ENCODE results near the gene AADACL4.

Gene AADACL4

DNA sequence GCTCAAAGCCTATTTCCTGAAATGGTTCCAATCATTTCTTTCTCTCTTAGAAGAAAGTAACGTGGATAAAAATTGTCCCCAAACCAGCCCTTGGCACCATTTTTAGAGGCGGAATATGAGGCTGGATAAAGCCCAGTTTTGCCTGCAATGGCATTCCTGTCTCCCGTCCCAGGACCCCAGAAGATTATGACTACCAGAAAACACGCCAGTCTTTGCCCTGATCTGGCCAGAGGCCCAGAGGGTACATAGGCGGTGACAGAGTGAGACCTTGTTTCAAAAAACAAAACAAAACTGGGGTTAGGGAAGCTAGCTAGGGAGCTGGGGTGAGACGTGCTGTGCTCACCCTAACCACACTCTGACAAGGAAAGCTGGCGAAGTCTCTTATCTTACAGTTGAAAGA is at the start of gene AADACL4:
AADACL4 (plus strand) TSS at position 301 of the 400 bp plus-strand sequence. CDS start 462 bp downstream, outside the sequence.
- DNase-seq (ENCODE audit: low spot score): no peak

DNA sequence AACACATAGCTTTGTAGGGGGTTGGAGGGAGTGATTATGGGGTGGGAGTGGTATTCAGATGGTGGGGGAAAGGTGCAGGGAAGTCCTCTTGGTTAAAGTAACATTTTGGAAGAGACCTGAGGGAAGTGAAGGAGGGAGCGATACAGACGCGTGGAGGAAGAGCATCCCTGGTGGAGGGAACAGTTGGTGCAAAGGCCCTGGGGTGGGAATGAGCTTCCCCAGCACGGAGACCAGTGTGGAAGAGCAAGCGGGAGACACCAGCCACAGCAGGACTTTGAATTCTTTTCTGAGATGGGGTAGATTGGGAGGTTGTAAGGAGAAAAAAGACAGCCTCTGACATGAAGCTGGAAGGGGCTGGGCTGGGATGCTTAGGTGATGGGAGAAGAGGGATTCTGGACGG is 49.4 kb upstream of the AADACL4 start:
- DNase-seq (ENCODE audit: low spot score): no peak

DNA sequence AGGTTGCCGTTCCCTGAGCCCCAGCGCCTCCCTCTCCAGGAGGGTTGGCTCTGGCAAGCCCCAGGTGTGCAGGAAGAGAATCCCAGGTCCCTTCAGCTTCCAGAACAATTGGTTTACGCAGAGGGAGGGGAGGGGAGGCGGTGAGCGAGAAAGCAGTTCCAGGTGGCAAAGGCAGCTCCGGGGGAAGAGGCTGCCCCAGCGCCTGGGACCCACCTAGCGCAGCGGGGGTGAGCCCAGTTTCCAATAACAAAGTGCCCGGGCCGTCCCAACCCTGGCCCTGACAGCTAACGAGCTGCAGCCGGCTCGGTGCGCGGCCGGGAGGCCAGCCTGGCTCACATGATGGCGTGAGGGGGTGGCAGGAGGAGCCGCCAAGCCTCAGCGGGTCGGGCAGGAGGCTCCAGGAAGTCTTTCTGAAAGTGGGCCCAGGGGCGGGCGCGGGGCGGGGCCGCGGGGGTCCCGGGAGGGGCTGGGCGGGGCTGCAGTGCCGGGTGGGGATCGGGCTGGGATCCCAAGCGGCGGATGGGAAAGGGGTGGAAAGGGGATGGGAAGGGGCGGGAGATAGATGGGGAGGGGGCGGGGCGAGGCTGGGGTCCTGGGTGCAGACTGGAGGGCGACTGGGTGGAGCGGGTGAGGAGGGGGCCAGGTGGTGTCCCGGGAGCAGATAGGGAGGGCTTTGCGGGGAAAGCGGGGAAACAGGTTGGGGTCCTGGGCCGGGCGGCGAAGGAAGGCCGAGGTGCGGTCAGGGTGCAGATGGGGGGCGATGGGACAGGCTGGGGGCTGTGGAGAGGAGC is 48.7 kb upstream of the AADACL4 start:
- DNase-seq (ENCODE audit: low spot score): no peak

DNA sequence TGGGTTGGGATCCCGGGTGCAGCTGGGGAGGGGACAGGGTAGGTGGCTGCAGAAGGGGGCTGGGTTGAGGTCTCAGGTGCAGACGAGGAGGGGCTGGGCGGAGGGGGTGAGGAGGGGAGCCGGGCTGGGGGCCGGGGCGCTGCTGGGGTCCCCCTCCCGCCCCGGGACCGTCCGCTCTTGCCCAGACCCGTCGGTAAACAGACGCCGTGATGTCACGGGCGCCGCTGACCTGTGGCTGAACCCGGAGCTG is 48.2 kb upstream of the AADACL4 start:
- no peak for DNase-seq (ENCODE audit: low spot score)

DNA sequence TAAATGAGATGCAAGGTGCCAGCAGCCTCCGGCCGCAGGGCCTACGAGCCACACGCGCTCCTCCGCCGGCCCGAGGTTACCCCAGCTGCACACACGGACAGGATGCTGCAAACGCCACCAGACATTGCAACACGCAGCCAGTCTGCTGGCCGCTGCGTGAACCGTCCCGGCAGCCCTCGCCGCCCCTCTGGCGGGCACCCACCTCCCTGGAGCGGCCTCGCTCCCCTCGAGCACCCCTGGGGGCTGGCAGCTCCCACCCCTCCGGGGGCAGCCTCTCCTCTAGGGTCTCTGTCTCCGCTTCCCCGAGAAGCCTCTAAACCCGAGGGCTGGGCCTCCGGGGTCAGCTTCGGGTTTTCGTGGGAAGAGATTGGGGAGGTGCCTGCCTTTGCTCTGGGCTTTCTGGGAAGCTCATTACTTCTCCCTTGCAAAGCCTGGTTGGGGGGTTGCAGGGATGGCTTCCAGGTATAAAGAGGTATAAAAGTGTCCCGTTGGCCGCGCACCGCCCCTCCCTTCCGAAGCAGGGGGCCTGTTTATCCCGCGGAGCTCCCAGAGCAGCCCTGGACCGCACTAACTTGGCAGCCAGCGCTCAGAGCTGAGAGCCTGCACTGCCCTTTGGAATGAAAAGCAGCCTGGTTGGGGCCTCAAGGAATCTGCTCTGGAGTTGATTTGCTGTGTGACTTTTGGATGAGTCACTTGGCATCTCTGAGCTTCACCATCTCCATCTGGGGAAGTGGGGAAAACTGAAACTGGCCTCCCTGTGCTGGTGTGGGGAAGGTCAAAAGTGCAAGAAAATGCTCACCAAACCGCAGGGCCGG is 47.7 kb upstream of the AADACL4 start:
- peak; percentile 79 for DNase-seq (ENCODE audit: low spot score)

DNA sequence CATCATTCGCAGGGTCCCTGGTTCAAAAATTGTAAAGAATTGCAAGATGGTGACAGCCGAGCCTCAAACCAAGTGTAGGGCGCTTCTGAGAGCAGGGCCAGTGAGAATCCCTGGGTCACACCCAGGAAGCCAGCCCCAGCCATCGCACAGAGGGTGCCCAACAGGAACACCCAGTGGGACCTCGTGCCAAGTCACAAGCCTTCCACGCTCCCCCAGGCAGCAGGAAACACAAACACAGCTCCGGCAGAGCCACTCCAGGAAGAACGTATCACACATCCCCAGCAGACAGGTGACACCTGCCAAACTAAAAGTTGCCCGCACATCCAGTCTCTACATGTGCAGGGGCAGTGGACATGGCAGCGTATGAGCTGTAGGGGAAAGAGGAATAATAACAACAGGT is 46.1 kb upstream of the AADACL4 start:
- DNase-seq (ENCODE audit: low spot score): no peak

DNA sequence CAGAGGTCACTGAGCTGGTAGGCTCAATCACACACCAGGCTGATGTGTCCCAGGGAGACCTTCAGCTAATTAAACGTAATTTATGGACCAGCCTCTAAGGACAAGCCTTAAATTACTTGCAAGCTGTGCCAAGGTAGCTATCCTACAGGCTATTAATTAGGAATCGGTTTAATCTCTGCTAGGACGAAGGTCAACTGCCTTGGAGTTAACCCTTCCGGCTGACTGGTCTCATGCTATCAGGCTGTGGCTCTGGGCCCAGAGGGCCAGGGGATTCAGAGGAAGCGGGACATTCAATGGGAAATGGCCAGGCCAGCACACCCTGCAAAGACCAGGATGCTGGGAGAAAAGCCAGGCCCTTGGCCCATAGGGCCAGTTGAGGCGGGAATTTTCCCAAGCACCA is 44.9 kb upstream of the AADACL4 start:
- DNase-seq (ENCODE audit: low spot score): no peak

DNA sequence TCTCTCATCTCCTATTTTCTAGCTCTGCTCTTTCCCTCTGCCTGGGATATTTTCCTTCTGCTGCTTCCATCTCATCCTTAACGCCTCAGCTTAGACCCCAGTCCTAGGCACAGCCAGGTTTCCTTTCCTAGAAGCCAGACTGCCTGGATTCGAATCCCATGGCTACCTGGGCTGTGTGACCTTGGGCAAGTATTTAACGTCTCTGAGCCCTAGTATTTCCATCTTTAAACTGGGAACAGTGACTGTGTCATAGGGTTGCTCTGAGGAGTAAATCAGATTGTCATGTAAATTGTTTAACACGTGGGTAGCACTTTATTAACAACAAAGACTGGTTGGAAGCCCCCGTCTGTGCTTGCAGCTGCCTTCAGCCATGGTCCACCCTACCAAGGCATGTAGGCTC is 44.2 kb upstream of the AADACL4 start:
- no peak for DNase-seq (ENCODE audit: low spot score)

DNA sequence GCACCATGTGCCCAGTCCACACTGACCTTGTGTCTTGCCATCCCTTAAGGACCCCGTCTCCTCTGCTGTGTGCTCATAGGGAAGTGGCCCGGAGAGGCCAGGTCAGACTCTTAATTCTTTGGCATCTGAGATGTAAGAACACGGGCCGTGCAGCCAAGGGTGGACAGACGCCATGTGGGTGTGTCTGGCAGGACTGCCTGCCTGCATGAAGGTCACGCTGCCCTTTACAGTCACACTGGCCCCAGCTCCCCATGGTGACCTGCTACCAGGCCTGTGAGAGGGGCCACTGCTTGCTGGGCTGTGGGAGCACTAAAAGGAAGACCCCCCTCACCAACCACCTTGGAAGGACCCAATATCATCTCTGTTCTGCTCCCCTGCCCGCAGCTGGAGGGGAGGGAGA is 43.5 kb upstream of the AADACL4 start:
- DNase-seq (ENCODE audit: low spot score): no peak

DNA sequence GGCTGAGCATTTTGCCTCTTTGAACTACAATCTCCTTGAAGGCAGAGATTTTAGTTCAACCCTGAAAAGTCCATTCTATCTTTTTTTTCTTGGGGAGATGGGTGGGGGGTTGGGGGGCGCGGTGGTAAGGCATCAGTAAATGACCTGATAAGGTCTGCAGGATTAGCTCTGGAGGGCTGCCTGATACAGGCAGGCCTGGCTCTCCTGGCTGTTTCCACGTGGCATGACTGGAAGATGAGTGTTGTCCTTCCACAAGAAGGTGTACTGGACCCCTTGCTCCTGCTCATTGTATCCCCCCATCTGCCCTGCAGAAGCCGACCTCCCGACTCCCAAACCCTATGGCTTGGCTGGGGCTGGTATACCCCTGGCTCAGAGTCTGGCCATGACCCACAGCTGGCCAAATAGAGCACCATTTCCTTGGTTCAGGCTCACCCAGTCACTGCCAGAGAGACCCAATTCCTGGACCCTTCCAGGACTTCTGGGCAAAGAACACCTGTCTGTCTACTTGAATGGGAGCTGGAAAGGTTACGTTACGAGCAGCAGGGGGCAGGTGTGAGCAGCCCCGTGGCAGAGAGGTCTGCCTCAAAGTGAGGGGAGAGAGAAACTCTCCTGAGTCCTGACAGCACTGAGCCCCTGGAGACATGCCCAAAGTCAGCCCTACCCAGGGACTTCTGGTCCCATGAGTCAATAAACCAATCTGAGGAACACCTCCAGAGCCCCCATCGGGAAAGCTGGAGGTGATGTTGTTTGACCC is 42.8 kb upstream of the AADACL4 start:
- DNase-seq (ENCODE audit: low spot score): peak; percentile 62

DNA sequence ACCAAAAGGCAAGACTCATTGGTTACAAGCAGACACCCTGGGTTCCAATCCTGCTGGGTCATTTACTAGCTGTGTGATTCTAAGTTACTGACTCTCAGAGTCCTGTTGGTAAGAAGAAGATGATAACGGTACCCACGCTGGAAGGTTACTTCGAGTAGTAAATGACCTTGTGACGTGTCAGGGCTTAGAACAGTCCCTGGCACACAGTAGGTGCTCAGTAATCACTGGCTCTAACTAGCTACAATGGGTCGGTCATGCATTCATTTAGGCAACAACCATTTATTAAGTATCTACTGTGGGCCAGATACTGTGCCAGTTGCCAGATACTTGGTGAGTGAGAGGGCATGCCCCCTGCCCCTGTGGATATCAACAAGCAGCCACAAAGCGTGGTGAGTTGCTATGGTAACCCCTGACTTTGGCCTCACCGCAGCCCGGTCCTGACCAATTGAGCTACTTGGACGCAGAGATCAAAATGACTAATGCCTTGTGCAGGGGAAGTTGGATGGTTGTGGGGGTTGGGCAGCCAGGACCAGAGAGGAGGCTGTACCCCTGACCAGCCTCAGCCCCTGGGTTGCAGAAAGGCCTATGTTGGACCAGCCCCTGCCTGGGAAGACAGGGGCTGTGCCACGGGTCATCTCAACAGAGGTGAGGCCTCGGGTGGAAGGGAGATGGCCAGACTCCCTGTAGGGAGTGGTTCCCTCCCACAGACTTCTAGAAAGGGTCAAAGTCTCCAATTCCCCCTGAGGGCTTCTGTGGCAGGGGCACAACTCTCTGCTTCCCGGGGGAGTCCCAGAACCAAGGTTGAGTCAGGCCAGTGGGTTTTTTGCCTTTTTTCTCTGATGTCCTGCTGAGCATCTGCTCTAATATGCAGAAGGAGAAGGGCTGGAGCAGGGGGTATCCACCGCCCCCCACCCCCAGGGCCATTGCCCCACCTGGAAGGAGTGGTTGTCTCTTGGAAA is 41.9 kb upstream of the AADACL4 start:
- DNase-seq (ENCODE audit: low spot score): no peak

DNA sequence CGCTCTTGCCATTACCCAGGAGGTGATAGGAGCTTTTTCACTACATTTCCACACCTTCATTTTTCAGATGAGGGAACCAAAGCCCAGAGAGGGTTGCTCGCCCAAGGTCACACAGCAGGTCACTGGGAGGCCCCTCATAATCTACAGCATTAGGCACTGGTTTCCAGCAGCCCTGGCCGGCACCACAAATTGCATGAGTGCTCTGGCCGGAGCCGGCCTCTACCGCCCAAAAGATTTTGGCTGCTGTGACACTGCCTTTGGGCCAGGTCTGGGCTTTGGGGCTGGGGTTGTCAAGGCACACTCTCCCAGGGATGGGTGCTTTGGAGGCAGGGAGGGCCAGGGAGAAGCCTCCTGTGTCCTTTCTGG is 41.2 kb upstream of the AADACL4 start:
- DNase-seq (ENCODE audit: low spot score): no peak

DNA sequence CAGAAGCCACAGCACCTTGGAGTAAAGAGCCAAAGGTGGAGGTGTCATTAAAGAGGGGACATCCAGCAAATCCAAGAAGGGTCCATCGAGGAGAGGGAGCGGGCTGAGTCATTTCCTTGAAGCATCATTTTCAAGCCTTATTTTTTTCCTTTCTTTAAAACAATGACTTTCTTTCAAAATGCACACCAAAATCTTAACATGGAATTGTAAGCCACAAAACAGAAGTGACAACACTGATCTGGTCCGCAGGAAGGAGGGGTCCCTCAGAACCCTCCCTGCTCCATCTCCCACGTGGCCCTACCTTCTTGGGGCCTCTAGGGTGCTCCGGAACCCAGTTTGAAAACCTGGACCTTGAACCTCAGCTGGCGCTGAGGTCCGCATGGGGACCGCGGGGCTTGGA is 40.7 kb upstream of the AADACL4 start:
- no peak for DNase-seq (ENCODE audit: low spot score)

DNA sequence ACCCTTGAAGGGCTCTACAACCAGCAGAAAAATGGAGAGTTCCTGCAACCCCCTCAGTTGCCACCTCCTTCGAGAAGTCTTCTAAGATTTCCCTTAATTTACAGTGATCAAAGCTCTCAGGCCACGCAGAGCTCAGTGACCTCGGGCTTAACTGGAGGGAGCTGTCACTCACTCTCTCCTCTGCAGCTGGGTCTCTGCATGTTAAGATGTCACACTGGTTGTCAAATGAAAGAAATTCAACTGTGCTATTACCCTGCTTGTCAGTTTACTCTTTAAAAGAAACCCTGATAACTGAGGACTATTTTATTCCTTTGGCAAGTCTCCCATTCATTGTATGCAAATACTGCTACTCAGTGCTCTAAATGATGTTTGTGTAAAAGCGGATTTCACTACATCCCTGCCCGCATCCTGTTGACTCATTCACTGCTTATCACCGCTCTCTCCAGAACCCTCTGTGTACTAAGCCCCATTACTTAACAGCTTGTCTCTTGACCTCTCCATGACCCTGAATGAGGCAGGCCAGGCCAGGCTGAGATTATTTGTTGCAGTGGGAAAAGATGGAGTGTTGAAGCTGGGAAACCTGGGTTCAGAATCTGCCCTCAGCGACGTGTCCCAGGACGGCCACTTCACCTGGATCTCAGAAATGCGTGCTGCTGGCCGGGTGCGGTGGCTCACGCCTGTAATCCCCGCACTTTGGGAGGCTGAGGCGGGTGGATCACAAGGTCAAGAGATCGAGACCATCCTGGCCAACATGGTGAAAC is 39.6 kb upstream of the AADACL4 start:
- DNase-seq (ENCODE audit: low spot score): peak; percentile 86

DNA sequence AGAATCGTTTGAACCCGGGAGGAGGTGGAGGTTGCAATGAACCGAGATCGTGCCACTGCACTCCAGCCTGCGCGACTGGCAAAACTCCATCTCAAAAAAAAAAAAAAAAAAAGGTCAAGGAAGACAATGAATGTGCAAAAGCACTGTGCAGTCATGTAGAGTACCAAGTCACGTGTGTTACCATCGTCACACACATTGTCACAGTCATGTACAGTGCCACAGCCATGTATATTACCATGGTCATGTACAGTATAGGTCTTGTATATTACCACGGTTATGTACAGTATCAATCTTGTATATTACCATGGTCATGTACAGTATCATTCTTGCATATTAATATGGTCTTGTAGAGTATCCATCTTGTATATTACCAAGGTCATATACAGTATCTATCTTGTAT is 38.9 kb upstream of the AADACL4 start:
- no peak for DNase-seq (ENCODE audit: low spot score)

DNA sequence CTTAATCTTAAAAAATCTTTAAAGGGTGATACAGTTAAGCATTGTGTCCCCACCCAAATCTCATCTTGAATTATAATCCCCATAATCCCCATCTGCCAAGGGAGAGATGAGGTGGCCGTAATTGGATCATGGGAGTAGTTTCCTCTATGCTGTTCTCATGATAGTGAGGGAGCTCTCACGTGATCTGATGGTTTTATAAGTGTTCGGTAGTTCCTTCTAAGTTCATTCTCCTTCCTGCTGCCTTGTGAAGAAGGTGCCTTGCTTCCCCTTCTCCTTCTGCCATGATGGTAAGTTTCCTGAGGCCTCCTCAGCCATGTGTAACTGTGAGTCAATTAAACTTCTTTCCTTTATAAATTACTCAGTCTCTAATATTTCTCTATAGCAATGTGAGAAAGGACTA is 36.6 kb upstream of the AADACL4 start:
- DNase-seq (ENCODE audit: low spot score): no peak

DNA sequence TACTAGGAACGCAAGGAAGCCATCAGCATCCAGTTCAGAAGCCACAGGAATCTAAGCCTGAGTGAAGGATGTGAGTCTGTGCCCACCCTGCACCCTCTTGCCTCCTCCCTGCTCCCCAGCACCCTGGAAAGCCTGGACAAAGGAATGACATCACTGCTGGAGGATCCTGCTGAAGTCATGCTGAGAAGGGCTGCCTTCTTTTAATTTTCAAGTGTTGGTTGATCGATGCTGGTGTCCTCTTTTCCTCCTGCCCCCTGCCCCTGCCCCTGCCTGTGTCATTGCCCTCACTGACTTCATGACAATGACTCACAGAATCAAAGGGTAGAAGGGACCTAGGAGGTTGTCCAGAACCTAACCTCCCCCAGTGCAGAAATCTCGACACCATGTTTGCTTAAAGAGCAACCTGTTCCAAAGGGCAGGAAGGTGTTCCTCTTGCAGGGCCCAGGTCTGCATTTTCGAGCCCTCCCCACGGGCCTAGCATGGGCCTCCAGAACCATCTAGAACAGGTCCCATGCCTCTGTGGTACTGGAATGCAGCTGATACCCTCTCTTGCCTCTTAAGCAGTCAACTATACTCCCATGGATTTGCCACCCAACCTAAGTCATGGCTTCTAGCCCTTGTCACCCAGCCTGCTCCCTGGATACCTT is 35.5 kb upstream of the AADACL4 start:
- DNase-seq (ENCODE audit: low spot score): no peak

DNA sequence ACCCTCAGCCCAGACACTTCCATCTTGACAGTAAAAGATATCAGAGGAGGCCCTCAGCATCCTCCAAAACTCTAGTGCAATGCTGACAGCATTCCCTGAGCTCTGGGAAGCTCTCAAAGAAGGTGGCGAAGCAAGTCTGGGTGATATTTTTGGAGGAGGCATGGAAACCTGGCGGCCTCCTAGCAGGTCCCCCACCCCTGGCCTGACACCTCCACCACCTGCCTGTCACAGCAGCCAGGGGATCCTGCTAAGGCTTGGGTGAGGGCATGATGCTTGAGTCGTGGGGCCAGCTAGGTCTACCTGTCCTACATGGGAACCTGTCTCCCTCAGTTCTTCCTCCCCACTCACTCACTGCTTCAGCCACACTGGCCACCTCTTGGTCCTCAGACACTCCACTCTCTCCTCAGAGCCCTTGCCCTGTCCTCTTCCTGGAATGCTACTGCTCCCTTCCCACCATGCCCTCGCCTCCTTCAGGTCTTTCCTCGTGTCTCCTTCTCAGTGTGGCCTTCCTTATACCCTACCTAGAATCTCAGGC is 34.3 kb upstream of the AADACL4 start:
- DNase-seq (ENCODE audit: low spot score): no peak

DNA sequence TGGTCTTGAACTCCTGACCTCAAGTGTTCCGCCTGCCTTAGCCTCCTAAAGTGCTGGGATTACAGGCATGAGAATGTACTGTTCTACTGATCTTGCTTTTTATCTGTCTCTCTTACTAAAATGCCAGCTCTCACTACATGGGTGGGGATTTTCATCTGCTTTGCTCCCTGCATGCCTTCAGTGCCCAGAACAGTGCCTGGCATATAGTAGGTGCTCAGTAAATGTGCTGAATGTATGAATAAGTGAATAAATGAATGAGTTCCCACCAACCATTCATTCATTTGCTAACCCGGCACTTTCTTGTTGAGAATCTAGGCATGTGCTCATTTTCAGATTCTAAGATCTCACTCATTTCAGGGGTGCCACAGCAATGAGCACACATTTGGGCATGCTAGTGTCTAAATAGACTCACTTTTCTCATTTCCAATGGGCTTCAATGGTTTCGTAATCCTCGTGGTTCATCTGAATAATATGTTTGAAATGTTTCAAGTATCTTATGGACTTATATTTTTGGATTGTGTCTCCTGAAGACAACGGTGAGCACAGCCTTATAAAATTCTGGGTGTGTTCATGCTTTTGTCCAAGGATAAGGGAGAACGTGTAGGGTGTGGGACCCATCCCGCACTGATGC is 33.5 kb upstream of the AADACL4 start:
- DNase-seq (ENCODE audit: low spot score): no peak

DNA sequence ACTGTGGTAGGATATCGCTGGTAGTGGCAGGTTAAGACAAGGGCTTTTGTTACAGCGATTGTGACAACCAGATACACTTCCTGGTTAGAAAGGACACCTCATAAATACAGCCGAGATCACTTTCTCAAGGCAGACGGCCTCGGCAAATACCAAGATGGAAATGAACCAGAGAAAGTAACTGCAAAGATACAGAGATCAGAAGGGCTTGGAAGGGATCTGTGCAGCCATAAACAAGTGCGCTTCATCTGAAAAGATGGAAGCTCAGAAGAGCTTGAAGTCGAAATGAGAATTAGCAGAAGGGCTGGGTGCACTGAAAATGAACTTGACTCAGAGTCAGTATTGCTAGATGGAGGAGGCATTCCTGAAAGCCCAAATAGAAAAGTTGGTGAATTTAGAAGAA is 32.9 kb upstream of the AADACL4 start:
- DNase-seq (ENCODE audit: low spot score): no peak

All from HuH-7.5 (cell line).